Neuronal stem cell (in vitro differentiated cells): ENCODE results near the gene SRGAP3.

ENCODE experiments used
- DNase-seq: peaks from one replicate; pipeline ENCODE4 v3.0.0-alpha.2; 2013; ENCODE audit warnings: low spot score
- H2AFZ ChIP-seq: one replicate; pipeline ENCODE4 v1.6.1; 2013; ENCODE audit warnings: mild to moderate bottlenecking, low read length, inconsistent platforms
- H2AK5ac ChIP-seq: 2 replicates; pipeline ENCODE4 v1.6.1; 2013; ENCODE audit warnings: low read depth, mild to moderate bottlenecking, inconsistent platforms, low read length, moderate library complexity, mixed read lengths
- H2BK120ac ChIP-seq: 2 replicates; pipeline ENCODE4 v1.6.1; 2013; ENCODE audit warnings: low read depth, mild to moderate bottlenecking, inconsistent platforms, low read length, moderate library complexity, mixed read lengths
- H2BK12ac ChIP-seq: one replicate; pipeline ENCODE4 v1.6.1; 2013; ENCODE audit warnings: low read length, inconsistent platforms
- H2BK15ac ChIP-seq: 2 replicates; pipeline ENCODE4 v1.6.1; 2013; ENCODE audit warnings: mild to moderate bottlenecking, low read length, inconsistent platforms, mixed read lengths
- H2BK5ac ChIP-seq: one replicate; pipeline ENCODE4 v1.6.1; 2013; ENCODE audit warnings: inconsistent platforms, mild to moderate bottlenecking, low read length, moderate library complexity
- H3K14ac ChIP-seq: one replicate; pipeline ENCODE4 v1.6.1; 2013; ENCODE audit warnings: low read length, inconsistent platforms
- H3K18ac ChIP-seq: 2 replicates; pipeline ENCODE4 v1.6.1; 2013; ENCODE audit warnings: low read length, inconsistent platforms
- H3K23ac ChIP-seq: 2 replicates; pipeline ENCODE4 v1.6.1; 2013; ENCODE audit warnings: low read depth, mild to moderate bottlenecking, mixed read lengths, low read length, inconsistent platforms; ENCODE audit not compliant: poor library complexity
- H3K27ac ChIP-seq: replicated peaks from 3 replicates; pipeline ENCODE4 v1.5.1; 2013; ENCODE audit warnings: low read length, inconsistent platforms
- H3K27me3 ChIP-seq, 3 experiments: 2 replicates each; pipeline ENCODE4 v1.6.1; 2013; ENCODE audit warnings: low read length in 3 of 3, mild to moderate bottlenecking in 2 of 3, inconsistent platforms in 1 of 3, low read depth in 1 of 3, mixed read lengths in 1 of 3, moderate library complexity in 1 of 3; ENCODE audit not compliant: control insufficient read depth in 3 of 3, insufficient read depth in 3 of 3
- H3K36me3 ChIP-seq, 2 donors: replicated peaks in 1 of 2; 2 replicates each; pipeline ENCODE4 v1.6.1; 2013; ENCODE audit warnings: low read length in 2 of 2; ENCODE audit not compliant: control insufficient read depth in 2 of 2, insufficient read depth in 2 of 2
- H3K4ac ChIP-seq: 2 replicates; pipeline ENCODE4 v1.6.1; 2013; ENCODE audit warnings: inconsistent platforms, mild to moderate bottlenecking, low read length, moderate library complexity
- H3K4me1 ChIP-seq, 2 donors: 1 replicate in 1 of 2; 2 replicates in 1 of 2; pipeline ENCODE4 v1.6.1; 2013; ENCODE audit warnings: low read length in 2 of 2, low read depth in 1 of 2; ENCODE audit not compliant: control insufficient read depth in 2 of 2, insufficient read depth in 1 of 2
- H3K4me2 ChIP-seq: one replicate; pipeline ENCODE4 v1.6.1; 2013; ENCODE audit warnings: mild to moderate bottlenecking, low read length, inconsistent platforms; ENCODE audit not compliant: insufficient read depth, poor library complexity, severe bottlenecking
- H3K4me3 ChIP-seq, 2 donors: 2 replicates each; pipeline ENCODE4 v1.5.1; 2013; ENCODE audit warnings: low read length in 2 of 2, mild to moderate bottlenecking in 2 of 2, inconsistent platforms in 1 of 2, moderate library complexity in 1 of 2
- H3K79me1 ChIP-seq: one replicate; pipeline ENCODE4 v1.6.1; 2013; ENCODE audit warnings: low read depth, mild to moderate bottlenecking, inconsistent platforms, low read length, moderate library complexity
- H3K9ac ChIP-seq: one replicate; pipeline ENCODE4 v1.6.1; 2013; ENCODE audit warnings: mild to moderate bottlenecking, low read depth, low read length, inconsistent platforms; ENCODE audit not compliant: poor library complexity
- H3K9me3 ChIP-seq, 2 donors: replicated peaks in 1 of 2; 2 replicates each; pipeline versions ENCODE3 to v1.6.1; 2013; ENCODE audit warnings: low read length in 2 of 2, mild to moderate bottlenecking in 2 of 2, inconsistent platforms in 1 of 2, low read depth in 1 of 2, mixed read lengths in 1 of 2, moderate library complexity in 1 of 2; ENCODE audit not compliant: control insufficient read depth in 2 of 2, insufficient read depth in 1 of 2
- H4K8ac ChIP-seq: one replicate; pipeline ENCODE4 v1.6.1; 2013; ENCODE audit warnings: low read depth, mild to moderate bottlenecking, inconsistent platforms, low read length, moderate library complexity
- H4K91ac ChIP-seq: one replicate; pipeline ENCODE4 v1.6.1; 2013; ENCODE audit warnings: low read length, low read depth, mild to moderate bottlenecking, inconsistent platforms; ENCODE audit not compliant: poor library complexity
- WGBS, 2 donors: extraction: QIAGEN DNeasy Blood & Tissue Kit; methylation state at CpG; one replicate each; pipeline ENCODE4 v1.1.7; 2013; ENCODE audit warnings: missing lambda C conversion rate in 2 of 2, mixed read lengths in 1 of 2; ENCODE audit not compliant: insufficient read length in 2 of 2, insufficient replicate concordance in 1 of 2; ENCODE audit errors: extremely low coverage in 2 of 2; 5-methylcytosine and 5-hydroxymethylcytosine counted together

SRGAP3 gene

DNA sequence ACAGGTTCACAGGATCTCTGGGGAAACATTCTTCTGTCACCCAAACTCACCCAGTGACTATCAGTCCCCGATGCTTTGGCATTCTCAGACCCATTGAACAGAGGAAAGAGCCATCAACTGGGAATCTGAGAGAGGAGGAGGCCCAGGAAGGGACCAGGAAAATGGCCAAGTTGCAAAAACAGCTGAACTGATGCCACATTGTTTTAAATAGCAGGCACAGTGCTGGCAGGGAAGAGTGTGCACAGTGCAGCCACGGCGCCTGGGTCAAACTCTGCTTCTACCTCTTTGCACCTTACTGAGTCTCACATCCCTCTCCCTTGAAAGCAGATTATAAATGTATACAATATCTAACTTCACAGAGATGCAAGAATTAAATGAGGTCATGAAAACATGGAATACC lies 66.4 kb downstream of the SRGAP3 start:
- H3K9me3 ChIP-seq = peaks cover 0 to 4% of the 10 kb centered on the region in 2 donors
- no peak overlapping the region for H2BK5ac ChIP-seq
- peaks cover 2% of the 10 kb centered on the region for H3K79me1 ChIP-seq
- no peaks in the 10 kb centered on the region for H3K27me3 ChIP-seq
- WGBS, 2 donors = no CpG with 5 or more reads among the region's 3 CpGs
- H3K4me3 ChIP-seq = peak overlapping the region in 1 of 2 donors; percentile 4
- peak overlapping the region; percentile 27 for H3K27ac ChIP-seq
- H2BK12ac ChIP-seq = peak overlapping the region; percentile 8
- H2AFZ ChIP-seq = no peak overlapping the region
- no peak overlapping the region for H3K4me2 ChIP-seq
- no peak overlapping the region for H3K23ac ChIP-seq
- H3K4me1 ChIP-seq = peaks cover 27 to 30% of the 10 kb centered on the region in 2 donors
- no peak overlapping the region for H3K18ac ChIP-seq
- H2BK15ac ChIP-seq = no peak overlapping the region
- no peak overlapping the region for H3K9ac ChIP-seq
- no peak overlapping the region for H4K8ac ChIP-seq
- H2AK5ac ChIP-seq = no peak overlapping the region
- H4K91ac ChIP-seq = no peak overlapping the region
- H3K36me3 ChIP-seq = peaks cover 1 to 34% of the 10 kb centered on the region in 2 donors
- no peak for DNase-seq
- H3K4ac ChIP-seq = no peak overlapping the region
- H2BK120ac ChIP-seq = no peak overlapping the region
- H3K14ac ChIP-seq = no peak overlapping the region

DNA sequence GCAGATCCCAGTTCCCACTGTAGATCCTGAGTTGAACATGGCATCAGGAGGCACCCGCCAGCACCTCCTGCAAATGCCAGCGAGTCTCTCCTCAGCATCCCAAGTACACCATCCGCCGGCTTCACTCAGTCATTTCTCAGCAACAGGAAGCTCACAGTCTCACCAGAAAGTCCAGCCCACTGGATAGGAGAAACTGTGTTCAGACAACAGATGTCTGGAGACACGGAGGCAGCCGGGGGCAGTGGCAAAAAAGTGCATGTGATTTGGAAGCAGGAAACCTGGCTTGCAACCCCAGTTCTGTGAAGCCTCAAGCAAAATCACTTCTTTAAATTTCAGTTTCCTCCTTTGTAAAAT lies 68.7 kb downstream of the SRGAP3 start:
- H3K23ac ChIP-seq = no peak overlapping the region
- H2AK5ac ChIP-seq = no peak overlapping the region
- no peak overlapping the region for H2BK12ac ChIP-seq
- WGBS, 2 donors = no CpG with 5 or more reads among the region's 6 CpGs
- H3K27ac ChIP-seq = no peak overlapping the region
- no peak for DNase-seq
- no peak overlapping the region for H3K4me3 ChIP-seq
- H2BK120ac ChIP-seq = no peak overlapping the region
- H3K4me2 ChIP-seq = no peak overlapping the region
- peaks cover 18 to 27% of the 10 kb centered on the region in 2 donors for H3K4me1 ChIP-seq
- no peak overlapping the region for H3K14ac ChIP-seq
- no peaks in the 10 kb centered on the region for H3K27me3 ChIP-seq
- H4K91ac ChIP-seq = no peak overlapping the region
- H4K8ac ChIP-seq = no peak overlapping the region
- H3K4ac ChIP-seq = no peak overlapping the region
- H2BK5ac ChIP-seq = no peak overlapping the region
- no peak overlapping the region for H3K18ac ChIP-seq
- H3K79me1 ChIP-seq = peaks cover 4% of the 10 kb centered on the region
- H2AFZ ChIP-seq = no peak overlapping the region
- no peak overlapping the region for H2BK15ac ChIP-seq
- peaks cover 0 to 10% of the 10 kb centered on the region in 2 donors for H3K9me3 ChIP-seq
- H3K9ac ChIP-seq = no peak overlapping the region
- H3K36me3 ChIP-seq = peaks cover 1 to 43% of the 10 kb centered on the region in 2 donors

DNA sequence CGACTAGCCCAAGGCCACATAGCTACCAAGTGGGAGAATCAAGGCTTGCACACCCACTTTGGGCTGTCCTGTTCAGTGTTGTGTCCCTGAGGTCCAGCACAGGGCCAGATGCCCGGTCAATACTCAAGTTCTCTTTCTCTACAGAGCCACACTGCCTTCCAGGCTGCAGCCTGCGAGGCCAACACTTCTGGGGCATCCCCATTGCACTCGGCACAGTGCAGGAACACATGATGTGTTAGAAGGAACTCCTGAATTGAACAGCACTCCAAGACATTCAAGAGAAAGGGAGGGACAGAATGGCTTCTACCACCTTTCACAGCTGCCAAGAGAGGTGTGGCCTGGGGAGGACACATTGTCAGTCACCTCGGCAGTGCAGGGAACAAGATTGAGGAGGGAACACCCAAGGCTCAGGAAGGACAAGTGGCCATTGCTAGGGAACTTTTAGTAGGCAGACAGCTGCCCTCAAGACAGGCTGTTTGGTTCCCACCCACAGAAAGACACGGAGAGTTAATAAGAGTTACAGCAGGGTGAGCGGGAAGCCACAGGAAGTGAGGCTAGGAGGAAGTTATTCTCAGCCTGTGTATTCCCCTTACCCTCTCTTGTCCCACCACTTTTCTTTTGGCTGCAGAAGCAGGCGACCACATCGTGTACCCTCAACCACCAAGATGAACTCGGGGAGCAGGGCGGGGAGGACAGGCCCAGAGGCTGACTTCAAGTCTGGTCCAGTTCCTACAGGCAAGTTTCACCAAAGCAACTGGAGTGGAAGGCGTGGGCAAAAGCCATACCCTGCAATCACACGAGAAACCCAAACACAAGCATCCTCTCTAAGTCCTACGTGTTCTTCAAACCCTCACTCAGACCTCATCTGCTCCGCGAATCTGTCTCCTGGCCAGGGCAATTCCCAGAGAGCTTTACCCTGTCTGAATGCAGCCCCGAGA lies 69.4 kb downstream of the SRGAP3 start:
- peaks cover 4% of the 10 kb centered on the region for H3K79me1 ChIP-seq
- H3K9ac ChIP-seq = no peak overlapping the region
- no peaks in the 10 kb centered on the region for H3K27me3 ChIP-seq
- WGBS, 2 donors = no CpG with 5 or more reads among the region's 17 CpGs
- no peak overlapping the region for H3K4me3 ChIP-seq
- no peak overlapping the region for H3K4me2 ChIP-seq
- H3K18ac ChIP-seq = no peak overlapping the region
- no peak for DNase-seq
- H3K23ac ChIP-seq = no peak overlapping the region
- no peak overlapping the region for H3K14ac ChIP-seq
- peaks cover 0 to 10% of the 10 kb centered on the region in 2 donors for H3K9me3 ChIP-seq
- H3K36me3 ChIP-seq = peaks cover 1 to 49% of the 10 kb centered on the region in 2 donors
- no peak overlapping the region for H4K8ac ChIP-seq
- H3K4me1 ChIP-seq = peaks cover 15 to 25% of the 10 kb centered on the region in 2 donors
- H3K27ac ChIP-seq = no peak overlapping the region
- H2BK120ac ChIP-seq = no peak overlapping the region
- peak overlapping the region; percentile 17 for H2BK5ac ChIP-seq
- H4K91ac ChIP-seq = no peak overlapping the region
- no peak overlapping the region for H2BK15ac ChIP-seq
- no peak overlapping the region for H3K4ac ChIP-seq
- no peak overlapping the region for H2AK5ac ChIP-seq
- H2AFZ ChIP-seq = no peak overlapping the region
- H2BK12ac ChIP-seq = no peak overlapping the region

DNA sequence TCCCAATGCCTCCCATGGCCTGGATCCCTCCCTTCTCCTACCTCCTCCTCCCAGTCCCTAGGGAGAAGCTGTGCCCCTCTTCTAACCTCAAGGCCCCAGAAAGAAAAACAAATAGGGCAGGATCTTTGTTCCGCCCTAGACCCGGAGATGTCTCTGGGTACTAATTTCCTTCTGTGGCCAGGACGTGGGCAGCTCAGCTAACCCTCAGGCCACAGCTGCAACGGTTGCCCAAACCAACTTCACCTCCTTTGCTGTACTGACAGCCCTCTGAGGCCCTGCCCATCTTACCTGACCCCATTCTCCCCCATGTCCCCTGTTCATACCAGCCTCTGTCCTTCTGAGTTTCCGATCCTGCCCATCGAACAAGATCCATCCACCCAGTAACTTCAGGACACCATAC lies 70.7 kb downstream of the SRGAP3 start:
- no CpG with 5 or more reads among the region's 6 CpGs for WGBS, 2 donors
- Histone ChIP-seq H2AK5ac (no peak overlapping the region), H3K4me1 (peaks cover 5 to 13% of the 10 kb centered on the region in 2 donors), H4K91ac (no peak overlapping the region), H3K9ac (no peak overlapping the region), H3K18ac (no peak overlapping the region), H3K4me2 (no peak overlapping the region), H2BK120ac (no peak overlapping the region), H3K79me1 (peaks cover 6% of the 10 kb centered on the region), H3K23ac (no peak overlapping the region), H3K36me3 (peaks cover 1 to 61% of the 10 kb centered on the region in 2 donors), H3K9me3 (peaks cover 0 to 10% of the 10 kb centered on the region in 2 donors), H2BK5ac (no peak overlapping the region), H2BK15ac (no peak overlapping the region), H2AFZ (no peak overlapping the region), H4K8ac (no peak overlapping the region), H2BK12ac (no peak overlapping the region), H3K4ac (no peak overlapping the region), H3K14ac (no peak overlapping the region), H3K27ac (no peak overlapping the region), H3K4me3 (peak overlapping the region in 1 of 2 donors; percentile 2), H3K27me3 (no peaks in the 10 kb centered on the region)
- DNase-seq = no peak
